Measurements from ENCODE around the gene AADACL4.

AADACL4 gene

DNA sequence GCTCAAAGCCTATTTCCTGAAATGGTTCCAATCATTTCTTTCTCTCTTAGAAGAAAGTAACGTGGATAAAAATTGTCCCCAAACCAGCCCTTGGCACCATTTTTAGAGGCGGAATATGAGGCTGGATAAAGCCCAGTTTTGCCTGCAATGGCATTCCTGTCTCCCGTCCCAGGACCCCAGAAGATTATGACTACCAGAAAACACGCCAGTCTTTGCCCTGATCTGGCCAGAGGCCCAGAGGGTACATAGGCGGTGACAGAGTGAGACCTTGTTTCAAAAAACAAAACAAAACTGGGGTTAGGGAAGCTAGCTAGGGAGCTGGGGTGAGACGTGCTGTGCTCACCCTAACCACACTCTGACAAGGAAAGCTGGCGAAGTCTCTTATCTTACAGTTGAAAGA lies at the start of gene AADACL4:
Gene AADACL4 (plus strand): TSS at position 301 of the 400 bp plus-strand sequence. CDS start 462 bp downstream, outside the sequence.
- no peak for DNase-seq

DNA sequence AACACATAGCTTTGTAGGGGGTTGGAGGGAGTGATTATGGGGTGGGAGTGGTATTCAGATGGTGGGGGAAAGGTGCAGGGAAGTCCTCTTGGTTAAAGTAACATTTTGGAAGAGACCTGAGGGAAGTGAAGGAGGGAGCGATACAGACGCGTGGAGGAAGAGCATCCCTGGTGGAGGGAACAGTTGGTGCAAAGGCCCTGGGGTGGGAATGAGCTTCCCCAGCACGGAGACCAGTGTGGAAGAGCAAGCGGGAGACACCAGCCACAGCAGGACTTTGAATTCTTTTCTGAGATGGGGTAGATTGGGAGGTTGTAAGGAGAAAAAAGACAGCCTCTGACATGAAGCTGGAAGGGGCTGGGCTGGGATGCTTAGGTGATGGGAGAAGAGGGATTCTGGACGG lies 49.4 kb upstream of the AADACL4 start:
- DNase-seq: no peak

DNA sequence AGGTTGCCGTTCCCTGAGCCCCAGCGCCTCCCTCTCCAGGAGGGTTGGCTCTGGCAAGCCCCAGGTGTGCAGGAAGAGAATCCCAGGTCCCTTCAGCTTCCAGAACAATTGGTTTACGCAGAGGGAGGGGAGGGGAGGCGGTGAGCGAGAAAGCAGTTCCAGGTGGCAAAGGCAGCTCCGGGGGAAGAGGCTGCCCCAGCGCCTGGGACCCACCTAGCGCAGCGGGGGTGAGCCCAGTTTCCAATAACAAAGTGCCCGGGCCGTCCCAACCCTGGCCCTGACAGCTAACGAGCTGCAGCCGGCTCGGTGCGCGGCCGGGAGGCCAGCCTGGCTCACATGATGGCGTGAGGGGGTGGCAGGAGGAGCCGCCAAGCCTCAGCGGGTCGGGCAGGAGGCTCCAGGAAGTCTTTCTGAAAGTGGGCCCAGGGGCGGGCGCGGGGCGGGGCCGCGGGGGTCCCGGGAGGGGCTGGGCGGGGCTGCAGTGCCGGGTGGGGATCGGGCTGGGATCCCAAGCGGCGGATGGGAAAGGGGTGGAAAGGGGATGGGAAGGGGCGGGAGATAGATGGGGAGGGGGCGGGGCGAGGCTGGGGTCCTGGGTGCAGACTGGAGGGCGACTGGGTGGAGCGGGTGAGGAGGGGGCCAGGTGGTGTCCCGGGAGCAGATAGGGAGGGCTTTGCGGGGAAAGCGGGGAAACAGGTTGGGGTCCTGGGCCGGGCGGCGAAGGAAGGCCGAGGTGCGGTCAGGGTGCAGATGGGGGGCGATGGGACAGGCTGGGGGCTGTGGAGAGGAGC lies 48.7 kb upstream of the AADACL4 start:
- no peak for DNase-seq

DNA sequence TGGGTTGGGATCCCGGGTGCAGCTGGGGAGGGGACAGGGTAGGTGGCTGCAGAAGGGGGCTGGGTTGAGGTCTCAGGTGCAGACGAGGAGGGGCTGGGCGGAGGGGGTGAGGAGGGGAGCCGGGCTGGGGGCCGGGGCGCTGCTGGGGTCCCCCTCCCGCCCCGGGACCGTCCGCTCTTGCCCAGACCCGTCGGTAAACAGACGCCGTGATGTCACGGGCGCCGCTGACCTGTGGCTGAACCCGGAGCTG lies 48.2 kb upstream of the AADACL4 start:
- no peak for DNase-seq

DNA sequence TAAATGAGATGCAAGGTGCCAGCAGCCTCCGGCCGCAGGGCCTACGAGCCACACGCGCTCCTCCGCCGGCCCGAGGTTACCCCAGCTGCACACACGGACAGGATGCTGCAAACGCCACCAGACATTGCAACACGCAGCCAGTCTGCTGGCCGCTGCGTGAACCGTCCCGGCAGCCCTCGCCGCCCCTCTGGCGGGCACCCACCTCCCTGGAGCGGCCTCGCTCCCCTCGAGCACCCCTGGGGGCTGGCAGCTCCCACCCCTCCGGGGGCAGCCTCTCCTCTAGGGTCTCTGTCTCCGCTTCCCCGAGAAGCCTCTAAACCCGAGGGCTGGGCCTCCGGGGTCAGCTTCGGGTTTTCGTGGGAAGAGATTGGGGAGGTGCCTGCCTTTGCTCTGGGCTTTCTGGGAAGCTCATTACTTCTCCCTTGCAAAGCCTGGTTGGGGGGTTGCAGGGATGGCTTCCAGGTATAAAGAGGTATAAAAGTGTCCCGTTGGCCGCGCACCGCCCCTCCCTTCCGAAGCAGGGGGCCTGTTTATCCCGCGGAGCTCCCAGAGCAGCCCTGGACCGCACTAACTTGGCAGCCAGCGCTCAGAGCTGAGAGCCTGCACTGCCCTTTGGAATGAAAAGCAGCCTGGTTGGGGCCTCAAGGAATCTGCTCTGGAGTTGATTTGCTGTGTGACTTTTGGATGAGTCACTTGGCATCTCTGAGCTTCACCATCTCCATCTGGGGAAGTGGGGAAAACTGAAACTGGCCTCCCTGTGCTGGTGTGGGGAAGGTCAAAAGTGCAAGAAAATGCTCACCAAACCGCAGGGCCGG lies 47.7 kb upstream of the AADACL4 start:
- DNase-seq: no peak

DNA sequence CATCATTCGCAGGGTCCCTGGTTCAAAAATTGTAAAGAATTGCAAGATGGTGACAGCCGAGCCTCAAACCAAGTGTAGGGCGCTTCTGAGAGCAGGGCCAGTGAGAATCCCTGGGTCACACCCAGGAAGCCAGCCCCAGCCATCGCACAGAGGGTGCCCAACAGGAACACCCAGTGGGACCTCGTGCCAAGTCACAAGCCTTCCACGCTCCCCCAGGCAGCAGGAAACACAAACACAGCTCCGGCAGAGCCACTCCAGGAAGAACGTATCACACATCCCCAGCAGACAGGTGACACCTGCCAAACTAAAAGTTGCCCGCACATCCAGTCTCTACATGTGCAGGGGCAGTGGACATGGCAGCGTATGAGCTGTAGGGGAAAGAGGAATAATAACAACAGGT lies 46.1 kb upstream of the AADACL4 start:
- DNase-seq: no peak

DNA sequence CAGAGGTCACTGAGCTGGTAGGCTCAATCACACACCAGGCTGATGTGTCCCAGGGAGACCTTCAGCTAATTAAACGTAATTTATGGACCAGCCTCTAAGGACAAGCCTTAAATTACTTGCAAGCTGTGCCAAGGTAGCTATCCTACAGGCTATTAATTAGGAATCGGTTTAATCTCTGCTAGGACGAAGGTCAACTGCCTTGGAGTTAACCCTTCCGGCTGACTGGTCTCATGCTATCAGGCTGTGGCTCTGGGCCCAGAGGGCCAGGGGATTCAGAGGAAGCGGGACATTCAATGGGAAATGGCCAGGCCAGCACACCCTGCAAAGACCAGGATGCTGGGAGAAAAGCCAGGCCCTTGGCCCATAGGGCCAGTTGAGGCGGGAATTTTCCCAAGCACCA lies 44.9 kb upstream of the AADACL4 start:
- DNase-seq: no peak

DNA sequence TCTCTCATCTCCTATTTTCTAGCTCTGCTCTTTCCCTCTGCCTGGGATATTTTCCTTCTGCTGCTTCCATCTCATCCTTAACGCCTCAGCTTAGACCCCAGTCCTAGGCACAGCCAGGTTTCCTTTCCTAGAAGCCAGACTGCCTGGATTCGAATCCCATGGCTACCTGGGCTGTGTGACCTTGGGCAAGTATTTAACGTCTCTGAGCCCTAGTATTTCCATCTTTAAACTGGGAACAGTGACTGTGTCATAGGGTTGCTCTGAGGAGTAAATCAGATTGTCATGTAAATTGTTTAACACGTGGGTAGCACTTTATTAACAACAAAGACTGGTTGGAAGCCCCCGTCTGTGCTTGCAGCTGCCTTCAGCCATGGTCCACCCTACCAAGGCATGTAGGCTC lies 44.2 kb upstream of the AADACL4 start:
- no peak for DNase-seq

DNA sequence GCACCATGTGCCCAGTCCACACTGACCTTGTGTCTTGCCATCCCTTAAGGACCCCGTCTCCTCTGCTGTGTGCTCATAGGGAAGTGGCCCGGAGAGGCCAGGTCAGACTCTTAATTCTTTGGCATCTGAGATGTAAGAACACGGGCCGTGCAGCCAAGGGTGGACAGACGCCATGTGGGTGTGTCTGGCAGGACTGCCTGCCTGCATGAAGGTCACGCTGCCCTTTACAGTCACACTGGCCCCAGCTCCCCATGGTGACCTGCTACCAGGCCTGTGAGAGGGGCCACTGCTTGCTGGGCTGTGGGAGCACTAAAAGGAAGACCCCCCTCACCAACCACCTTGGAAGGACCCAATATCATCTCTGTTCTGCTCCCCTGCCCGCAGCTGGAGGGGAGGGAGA lies 43.5 kb upstream of the AADACL4 start:
- no peak for DNase-seq

DNA sequence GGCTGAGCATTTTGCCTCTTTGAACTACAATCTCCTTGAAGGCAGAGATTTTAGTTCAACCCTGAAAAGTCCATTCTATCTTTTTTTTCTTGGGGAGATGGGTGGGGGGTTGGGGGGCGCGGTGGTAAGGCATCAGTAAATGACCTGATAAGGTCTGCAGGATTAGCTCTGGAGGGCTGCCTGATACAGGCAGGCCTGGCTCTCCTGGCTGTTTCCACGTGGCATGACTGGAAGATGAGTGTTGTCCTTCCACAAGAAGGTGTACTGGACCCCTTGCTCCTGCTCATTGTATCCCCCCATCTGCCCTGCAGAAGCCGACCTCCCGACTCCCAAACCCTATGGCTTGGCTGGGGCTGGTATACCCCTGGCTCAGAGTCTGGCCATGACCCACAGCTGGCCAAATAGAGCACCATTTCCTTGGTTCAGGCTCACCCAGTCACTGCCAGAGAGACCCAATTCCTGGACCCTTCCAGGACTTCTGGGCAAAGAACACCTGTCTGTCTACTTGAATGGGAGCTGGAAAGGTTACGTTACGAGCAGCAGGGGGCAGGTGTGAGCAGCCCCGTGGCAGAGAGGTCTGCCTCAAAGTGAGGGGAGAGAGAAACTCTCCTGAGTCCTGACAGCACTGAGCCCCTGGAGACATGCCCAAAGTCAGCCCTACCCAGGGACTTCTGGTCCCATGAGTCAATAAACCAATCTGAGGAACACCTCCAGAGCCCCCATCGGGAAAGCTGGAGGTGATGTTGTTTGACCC lies 42.8 kb upstream of the AADACL4 start:
- peak; percentile 51 for DNase-seq

DNA sequence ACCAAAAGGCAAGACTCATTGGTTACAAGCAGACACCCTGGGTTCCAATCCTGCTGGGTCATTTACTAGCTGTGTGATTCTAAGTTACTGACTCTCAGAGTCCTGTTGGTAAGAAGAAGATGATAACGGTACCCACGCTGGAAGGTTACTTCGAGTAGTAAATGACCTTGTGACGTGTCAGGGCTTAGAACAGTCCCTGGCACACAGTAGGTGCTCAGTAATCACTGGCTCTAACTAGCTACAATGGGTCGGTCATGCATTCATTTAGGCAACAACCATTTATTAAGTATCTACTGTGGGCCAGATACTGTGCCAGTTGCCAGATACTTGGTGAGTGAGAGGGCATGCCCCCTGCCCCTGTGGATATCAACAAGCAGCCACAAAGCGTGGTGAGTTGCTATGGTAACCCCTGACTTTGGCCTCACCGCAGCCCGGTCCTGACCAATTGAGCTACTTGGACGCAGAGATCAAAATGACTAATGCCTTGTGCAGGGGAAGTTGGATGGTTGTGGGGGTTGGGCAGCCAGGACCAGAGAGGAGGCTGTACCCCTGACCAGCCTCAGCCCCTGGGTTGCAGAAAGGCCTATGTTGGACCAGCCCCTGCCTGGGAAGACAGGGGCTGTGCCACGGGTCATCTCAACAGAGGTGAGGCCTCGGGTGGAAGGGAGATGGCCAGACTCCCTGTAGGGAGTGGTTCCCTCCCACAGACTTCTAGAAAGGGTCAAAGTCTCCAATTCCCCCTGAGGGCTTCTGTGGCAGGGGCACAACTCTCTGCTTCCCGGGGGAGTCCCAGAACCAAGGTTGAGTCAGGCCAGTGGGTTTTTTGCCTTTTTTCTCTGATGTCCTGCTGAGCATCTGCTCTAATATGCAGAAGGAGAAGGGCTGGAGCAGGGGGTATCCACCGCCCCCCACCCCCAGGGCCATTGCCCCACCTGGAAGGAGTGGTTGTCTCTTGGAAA lies 41.9 kb upstream of the AADACL4 start:
- DNase-seq: peak; percentile 24

DNA sequence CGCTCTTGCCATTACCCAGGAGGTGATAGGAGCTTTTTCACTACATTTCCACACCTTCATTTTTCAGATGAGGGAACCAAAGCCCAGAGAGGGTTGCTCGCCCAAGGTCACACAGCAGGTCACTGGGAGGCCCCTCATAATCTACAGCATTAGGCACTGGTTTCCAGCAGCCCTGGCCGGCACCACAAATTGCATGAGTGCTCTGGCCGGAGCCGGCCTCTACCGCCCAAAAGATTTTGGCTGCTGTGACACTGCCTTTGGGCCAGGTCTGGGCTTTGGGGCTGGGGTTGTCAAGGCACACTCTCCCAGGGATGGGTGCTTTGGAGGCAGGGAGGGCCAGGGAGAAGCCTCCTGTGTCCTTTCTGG lies 41.2 kb upstream of the AADACL4 start:
- no peak for DNase-seq

DNA sequence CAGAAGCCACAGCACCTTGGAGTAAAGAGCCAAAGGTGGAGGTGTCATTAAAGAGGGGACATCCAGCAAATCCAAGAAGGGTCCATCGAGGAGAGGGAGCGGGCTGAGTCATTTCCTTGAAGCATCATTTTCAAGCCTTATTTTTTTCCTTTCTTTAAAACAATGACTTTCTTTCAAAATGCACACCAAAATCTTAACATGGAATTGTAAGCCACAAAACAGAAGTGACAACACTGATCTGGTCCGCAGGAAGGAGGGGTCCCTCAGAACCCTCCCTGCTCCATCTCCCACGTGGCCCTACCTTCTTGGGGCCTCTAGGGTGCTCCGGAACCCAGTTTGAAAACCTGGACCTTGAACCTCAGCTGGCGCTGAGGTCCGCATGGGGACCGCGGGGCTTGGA lies 40.7 kb upstream of the AADACL4 start:
- no peak for DNase-seq

DNA sequence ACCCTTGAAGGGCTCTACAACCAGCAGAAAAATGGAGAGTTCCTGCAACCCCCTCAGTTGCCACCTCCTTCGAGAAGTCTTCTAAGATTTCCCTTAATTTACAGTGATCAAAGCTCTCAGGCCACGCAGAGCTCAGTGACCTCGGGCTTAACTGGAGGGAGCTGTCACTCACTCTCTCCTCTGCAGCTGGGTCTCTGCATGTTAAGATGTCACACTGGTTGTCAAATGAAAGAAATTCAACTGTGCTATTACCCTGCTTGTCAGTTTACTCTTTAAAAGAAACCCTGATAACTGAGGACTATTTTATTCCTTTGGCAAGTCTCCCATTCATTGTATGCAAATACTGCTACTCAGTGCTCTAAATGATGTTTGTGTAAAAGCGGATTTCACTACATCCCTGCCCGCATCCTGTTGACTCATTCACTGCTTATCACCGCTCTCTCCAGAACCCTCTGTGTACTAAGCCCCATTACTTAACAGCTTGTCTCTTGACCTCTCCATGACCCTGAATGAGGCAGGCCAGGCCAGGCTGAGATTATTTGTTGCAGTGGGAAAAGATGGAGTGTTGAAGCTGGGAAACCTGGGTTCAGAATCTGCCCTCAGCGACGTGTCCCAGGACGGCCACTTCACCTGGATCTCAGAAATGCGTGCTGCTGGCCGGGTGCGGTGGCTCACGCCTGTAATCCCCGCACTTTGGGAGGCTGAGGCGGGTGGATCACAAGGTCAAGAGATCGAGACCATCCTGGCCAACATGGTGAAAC lies 39.6 kb upstream of the AADACL4 start:
- peak; percentile 87 for DNase-seq

DNA sequence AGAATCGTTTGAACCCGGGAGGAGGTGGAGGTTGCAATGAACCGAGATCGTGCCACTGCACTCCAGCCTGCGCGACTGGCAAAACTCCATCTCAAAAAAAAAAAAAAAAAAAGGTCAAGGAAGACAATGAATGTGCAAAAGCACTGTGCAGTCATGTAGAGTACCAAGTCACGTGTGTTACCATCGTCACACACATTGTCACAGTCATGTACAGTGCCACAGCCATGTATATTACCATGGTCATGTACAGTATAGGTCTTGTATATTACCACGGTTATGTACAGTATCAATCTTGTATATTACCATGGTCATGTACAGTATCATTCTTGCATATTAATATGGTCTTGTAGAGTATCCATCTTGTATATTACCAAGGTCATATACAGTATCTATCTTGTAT lies 38.9 kb upstream of the AADACL4 start:
- no peak for DNase-seq

DNA sequence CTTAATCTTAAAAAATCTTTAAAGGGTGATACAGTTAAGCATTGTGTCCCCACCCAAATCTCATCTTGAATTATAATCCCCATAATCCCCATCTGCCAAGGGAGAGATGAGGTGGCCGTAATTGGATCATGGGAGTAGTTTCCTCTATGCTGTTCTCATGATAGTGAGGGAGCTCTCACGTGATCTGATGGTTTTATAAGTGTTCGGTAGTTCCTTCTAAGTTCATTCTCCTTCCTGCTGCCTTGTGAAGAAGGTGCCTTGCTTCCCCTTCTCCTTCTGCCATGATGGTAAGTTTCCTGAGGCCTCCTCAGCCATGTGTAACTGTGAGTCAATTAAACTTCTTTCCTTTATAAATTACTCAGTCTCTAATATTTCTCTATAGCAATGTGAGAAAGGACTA lies 36.6 kb upstream of the AADACL4 start:
- DNase-seq: no peak

DNA sequence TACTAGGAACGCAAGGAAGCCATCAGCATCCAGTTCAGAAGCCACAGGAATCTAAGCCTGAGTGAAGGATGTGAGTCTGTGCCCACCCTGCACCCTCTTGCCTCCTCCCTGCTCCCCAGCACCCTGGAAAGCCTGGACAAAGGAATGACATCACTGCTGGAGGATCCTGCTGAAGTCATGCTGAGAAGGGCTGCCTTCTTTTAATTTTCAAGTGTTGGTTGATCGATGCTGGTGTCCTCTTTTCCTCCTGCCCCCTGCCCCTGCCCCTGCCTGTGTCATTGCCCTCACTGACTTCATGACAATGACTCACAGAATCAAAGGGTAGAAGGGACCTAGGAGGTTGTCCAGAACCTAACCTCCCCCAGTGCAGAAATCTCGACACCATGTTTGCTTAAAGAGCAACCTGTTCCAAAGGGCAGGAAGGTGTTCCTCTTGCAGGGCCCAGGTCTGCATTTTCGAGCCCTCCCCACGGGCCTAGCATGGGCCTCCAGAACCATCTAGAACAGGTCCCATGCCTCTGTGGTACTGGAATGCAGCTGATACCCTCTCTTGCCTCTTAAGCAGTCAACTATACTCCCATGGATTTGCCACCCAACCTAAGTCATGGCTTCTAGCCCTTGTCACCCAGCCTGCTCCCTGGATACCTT lies 35.5 kb upstream of the AADACL4 start:
- DNase-seq: no peak

DNA sequence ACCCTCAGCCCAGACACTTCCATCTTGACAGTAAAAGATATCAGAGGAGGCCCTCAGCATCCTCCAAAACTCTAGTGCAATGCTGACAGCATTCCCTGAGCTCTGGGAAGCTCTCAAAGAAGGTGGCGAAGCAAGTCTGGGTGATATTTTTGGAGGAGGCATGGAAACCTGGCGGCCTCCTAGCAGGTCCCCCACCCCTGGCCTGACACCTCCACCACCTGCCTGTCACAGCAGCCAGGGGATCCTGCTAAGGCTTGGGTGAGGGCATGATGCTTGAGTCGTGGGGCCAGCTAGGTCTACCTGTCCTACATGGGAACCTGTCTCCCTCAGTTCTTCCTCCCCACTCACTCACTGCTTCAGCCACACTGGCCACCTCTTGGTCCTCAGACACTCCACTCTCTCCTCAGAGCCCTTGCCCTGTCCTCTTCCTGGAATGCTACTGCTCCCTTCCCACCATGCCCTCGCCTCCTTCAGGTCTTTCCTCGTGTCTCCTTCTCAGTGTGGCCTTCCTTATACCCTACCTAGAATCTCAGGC lies 34.3 kb upstream of the AADACL4 start:
- no peak for DNase-seq

DNA sequence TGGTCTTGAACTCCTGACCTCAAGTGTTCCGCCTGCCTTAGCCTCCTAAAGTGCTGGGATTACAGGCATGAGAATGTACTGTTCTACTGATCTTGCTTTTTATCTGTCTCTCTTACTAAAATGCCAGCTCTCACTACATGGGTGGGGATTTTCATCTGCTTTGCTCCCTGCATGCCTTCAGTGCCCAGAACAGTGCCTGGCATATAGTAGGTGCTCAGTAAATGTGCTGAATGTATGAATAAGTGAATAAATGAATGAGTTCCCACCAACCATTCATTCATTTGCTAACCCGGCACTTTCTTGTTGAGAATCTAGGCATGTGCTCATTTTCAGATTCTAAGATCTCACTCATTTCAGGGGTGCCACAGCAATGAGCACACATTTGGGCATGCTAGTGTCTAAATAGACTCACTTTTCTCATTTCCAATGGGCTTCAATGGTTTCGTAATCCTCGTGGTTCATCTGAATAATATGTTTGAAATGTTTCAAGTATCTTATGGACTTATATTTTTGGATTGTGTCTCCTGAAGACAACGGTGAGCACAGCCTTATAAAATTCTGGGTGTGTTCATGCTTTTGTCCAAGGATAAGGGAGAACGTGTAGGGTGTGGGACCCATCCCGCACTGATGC lies 33.5 kb upstream of the AADACL4 start:
- DNase-seq: no peak

DNA sequence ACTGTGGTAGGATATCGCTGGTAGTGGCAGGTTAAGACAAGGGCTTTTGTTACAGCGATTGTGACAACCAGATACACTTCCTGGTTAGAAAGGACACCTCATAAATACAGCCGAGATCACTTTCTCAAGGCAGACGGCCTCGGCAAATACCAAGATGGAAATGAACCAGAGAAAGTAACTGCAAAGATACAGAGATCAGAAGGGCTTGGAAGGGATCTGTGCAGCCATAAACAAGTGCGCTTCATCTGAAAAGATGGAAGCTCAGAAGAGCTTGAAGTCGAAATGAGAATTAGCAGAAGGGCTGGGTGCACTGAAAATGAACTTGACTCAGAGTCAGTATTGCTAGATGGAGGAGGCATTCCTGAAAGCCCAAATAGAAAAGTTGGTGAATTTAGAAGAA lies 32.9 kb upstream of the AADACL4 start:
- DNase-seq: no peak

DNA sequence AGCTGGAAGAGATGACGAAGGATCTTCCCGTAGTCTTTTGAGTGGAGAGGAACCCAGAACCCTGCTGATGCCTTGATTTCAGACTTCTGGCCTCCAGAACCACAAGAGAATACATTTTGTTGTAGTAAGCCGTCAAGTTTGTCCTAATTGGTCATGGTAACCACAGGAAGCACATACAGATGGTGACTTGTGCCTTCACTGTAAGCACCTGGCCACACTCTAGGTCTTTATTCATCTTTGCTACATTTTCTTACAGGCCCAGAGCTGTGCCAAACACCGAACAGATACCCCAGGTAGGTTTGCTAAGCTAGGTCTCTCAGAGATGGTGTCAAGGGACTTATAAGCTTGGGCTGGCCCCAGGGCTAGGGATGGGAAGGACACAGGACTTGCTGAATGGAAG lies 30.7 kb upstream of the AADACL4 start:
- DNase-seq: no peak
